Stimulated activated CD4-positive, alpha-beta T cell treated with anti-CD3 and anti-CD28 coated beads, TNF-alpha, amount 100 ng/mL, for 4 hours (primary cell): ENCODE measurements around the gene SNX22.

ENCODE experiments used
- DNase-seq, 3 experiments: peaks; one replicate each; pipeline ENCODE4 v3.0.0-alpha.2; 2020; ENCODE audit warnings: low read depth in 3 of 3

SNX22 gene

GRCh38 chr15:64134345-64134829 lies 17.1 kb upstream of the SNX22 start:
- no peak for DNase-seq

GRCh38 chr15:64136347-64136746 lies 15.2 kb upstream of the SNX22 start:
- no peak for DNase-seq

GRCh38 chr15:64137226-64137833 lies 14.2 kb upstream of the SNX22 start:
- no peak for DNase-seq

GRCh38 chr15:64138331-64138941 lies 13.1 kb upstream of the SNX22 start:
- no peak for DNase-seq

- DNase-seq = no peak
Measured at GRCh38 chr15:64141798-64142512, 9.6 kb upstream of the SNX22 start.

GRCh38 chr15:64143276-64143675 lies 8.3 kb upstream of the SNX22 start:
- DNase-seq = no peak

- DNase-seq = no peak
Measured at GRCh38 chr15:64144192-64144564, 7.4 kb upstream of the SNX22 start.

- DNase-seq = no peak
Measured at GRCh38 chr15:64144565-64145281, 6.8 kb upstream of the SNX22 start.

- no peak for DNase-seq
Measured at GRCh38 chr15:64146041-64146440, 5.5 kb upstream of the SNX22 start.

- no peak for DNase-seq
Measured at GRCh38 chr15:64146520-64146884, 5.0 kb upstream of the SNX22 start.

GRCh38 chr15:64146885-64147681 lies 4.4 kb upstream of the SNX22 start:
- DNase-seq = no peak

- DNase-seq = no peak
Measured at GRCh38 chr15:64148168-64148567, 3.4 kb upstream of the SNX22 start.

- no peak for DNase-seq
Measured at GRCh38 chr15:64148581-64148980, 3.0 kb upstream of the SNX22 start.

GRCh38 chr15:64149424-64149823 lies 2.1 kb upstream of the SNX22 start:
- DNase-seq = no peak

- no peak for DNase-seq
Measured at GRCh38 chr15:64149893-64150578, 1.5 kb upstream of the SNX22 start.

GRCh38 chr15:64152507-64153387 lies 1.2 kb downstream of the SNX22 start:
- no peak for DNase-seq

- peak; percentile 79 to 96 (median 81) for DNase-seq
Measured at GRCh38 chr15:64153480-64154367, 2.2 kb downstream of the SNX22 start.

- DNase-seq = no peak
Measured at GRCh38 chr15:64155802-64156651, 4.5 kb downstream of the SNX22 start.
